BE2C (cell line): ENCODE measurements around the gene TSPAN14.

Source experiments
- DNase-seq: peaks from one replicate; pipeline ENCODE4 v3.0.0-alpha.2; 2020
- H3K27me3 ChIP-seq: fragments of 250-450 bp; sonication (Bioruptor Pico); 2 replicates; pipeline ENCODE4 v1.5.1; 2020; ENCODE audit warnings: mild to moderate bottlenecking
- H3K36me3 ChIP-seq: fragments of 250-450 bp; sonication (Bioruptor Pico); 2 replicates; pipeline ENCODE4 v1.5.1; 2020; ENCODE audit warnings: mild to moderate bottlenecking
- H3K4me1 ChIP-seq: fragments of 250-450 bp; sonication (Bioruptor Pico); 2 replicates; pipeline ENCODE4 v1.5.1; 2020
- H3K4me3 ChIP-seq: 2 replicates; pipeline ENCODE4 v1.5.1; 2011; ENCODE audit warnings: low read depth, low read length
- H3K9me3 ChIP-seq: fragments of 250-450 bp; sonication (Bioruptor Pico); 2 replicates; pipeline ENCODE4 v1.5.1; 2020
- TF ChIP-seq, protein P1 (sequence below): IDR thresholded peaks from 2 replicates; pipeline ENCODE4 v1.5.1; 2012; ENCODE audit warnings: mild to moderate bottlenecking, low read depth, low read length

Gene TSPAN14

DNA sequence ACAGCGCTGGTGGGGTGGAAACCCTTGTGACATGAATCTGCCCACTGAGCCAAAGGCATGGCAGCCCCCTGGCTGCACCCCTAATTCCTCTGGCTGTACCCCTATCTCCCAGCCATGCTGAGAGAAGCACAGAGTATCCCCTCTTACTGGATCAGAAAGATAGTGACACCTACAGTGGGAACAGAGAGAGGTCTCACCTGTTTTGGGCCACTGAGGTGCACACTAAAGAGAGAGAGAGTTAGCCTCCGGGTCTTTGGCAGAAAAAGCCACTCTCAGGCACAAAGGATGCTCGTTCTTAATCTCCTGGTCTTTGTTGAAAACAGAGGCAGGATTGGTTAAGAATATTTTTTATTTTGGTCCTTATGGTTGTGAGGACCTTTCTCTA, 11.3 kb downstream of the TSPAN14 start:
- no peaks in the 10 kb centered on the region for H3K36me3 ChIP-seq
- DNase-seq = no peak
- H3K4me1 ChIP-seq = peaks cover 12% of the 10 kb centered on the region
- no peaks in the 10 kb centered on the region for H3K9me3 ChIP-seq
- no peaks in the 10 kb centered on the region for H3K27me3 ChIP-seq
- TF ChIP-seq, protein P1, sequence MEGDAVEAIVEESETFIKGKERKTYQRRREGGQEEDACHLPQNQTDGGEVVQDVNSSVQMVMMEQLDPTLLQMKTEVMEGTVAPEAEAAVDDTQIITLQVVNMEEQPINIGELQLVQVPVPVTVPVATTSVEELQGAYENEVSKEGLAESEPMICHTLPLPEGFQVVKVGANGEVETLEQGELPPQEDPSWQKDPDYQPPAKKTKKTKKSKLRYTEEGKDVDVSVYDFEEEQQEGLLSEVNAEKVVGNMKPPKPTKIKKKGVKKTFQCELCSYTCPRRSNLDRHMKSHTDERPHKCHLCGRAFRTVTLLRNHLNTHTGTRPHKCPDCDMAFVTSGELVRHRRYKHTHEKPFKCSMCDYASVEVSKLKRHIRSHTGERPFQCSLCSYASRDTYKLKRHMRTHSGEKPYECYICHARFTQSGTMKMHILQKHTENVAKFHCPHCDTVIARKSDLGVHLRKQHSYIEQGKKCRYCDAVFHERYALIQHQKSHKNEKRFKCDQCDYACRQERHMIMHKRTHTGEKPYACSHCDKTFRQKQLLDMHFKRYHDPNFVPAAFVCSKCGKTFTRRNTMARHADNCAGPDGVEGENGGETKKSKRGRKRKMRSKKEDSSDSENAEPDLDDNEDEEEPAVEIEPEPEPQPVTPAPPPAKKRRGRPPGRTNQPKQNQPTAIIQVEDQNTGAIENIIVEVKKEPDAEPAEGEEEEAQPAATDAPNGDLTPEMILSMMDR = no peak
- no peak overlapping the region for H3K4me3 ChIP-seq

DNA sequence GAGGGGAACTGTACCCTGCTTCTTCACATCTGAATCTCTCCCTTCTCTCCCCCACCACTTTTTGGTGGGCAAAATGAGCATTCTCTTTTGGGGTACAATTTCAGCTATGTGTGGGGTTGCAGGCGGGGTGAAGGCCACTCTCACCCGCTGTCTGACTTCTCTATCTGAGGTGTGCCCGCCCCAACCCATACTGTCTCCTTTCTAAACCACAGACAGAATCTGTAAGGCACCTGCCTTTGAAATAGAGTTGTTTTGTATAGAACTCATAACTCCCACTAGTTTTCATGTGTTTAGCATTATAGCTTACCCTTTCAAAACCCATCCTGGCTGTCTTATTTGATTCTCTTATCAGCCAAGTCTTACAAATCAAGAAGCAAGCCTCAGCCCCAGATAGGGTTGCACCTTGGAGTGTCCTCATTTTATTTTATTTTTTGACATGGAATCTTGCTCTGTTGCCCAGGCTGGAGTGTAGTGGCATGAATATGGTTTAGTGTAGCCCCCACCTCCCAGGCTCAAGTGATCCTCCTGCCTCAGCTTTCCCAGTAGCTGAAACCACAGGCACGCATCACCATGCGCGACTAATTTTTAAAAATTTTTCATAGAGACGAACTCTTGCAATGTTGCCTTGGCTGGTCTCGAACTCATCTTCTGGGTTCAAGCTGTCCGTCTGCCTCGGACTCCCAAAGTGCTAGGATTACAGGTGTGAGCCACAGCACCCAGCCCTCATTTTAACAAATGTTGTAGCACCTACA, 11.9 kb downstream of the TSPAN14 start:
- H3K36me3 ChIP-seq = no peaks in the 10 kb centered on the region
- no peaks in the 10 kb centered on the region for H3K27me3 ChIP-seq
- H3K4me3 ChIP-seq = no peak overlapping the region
- TF ChIP-seq, protein P1 = no peak
- H3K9me3 ChIP-seq = no peaks in the 10 kb centered on the region
- H3K4me1 ChIP-seq = peaks cover 12% of the 10 kb centered on the region
- no peak for DNase-seq

DNA sequence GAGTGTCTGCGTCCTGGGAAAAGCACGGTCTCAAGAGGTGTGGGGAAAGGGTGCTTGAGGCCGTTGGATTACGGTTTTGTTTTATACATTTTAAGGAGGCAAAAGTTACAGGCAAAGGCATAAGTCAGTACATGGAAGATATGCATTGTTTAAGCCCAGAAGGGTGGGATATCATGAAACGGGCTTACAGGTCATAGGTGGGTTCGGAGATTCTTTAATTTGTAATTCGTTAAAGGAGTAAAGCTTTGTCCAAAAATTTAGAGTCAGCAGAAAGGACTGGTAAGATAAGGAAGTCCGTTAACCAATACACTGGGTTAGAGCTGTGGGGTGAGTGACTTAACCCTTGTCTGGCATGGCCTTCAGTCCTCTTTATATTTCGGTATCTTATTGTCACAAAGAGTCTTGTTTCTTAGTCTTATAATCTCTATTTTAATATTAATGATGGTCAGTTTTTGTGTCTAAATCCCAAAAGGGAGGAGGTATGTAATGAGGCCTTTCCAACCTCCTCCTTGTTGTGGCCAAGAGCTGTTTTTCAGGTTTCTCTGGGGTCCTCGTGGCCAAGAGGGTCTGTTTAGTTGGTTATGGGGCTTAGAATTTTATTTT, 12.7 kb downstream of the TSPAN14 start:
- H3K9me3 ChIP-seq = no peaks in the 10 kb centered on the region

DNA sequence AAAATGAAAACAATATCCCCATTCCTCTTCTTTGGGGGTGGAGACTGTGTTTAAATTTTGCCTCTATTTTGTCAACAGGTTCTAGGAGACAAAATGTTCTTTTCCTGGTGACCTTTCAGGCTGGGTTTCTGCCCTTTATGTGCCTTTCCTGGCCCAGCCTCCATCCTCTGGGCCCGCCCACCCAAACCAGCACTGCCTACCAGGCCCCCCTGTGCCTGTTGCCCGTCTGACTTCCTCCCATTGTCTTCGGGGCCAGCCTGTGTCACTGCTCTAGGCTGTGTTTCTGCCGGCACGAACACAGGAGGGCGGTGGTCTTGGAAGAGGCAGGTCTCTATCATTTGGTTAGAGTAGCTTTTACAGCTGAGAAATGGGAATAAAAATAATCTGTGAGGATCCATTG, 13.9 kb downstream of the TSPAN14 start:
- Histone ChIP-seq H3K4me3 (no peak overlapping the region), H3K4me1 (peaks cover 5% of the 10 kb centered on the region), H3K36me3 (no peaks in the 10 kb centered on the region), H3K9me3 (no peaks in the 10 kb centered on the region), H3K27me3 (no peaks in the 10 kb centered on the region)
- TF ChIP-seq, protein P1 = no peak
- peak; percentile 59 for DNase-seq

More for the DNA sequence above, 12.7 kb downstream of the TSPAN14 start:
- Histone ChIP-seq H3K4me1 (peaks cover 12% of the 10 kb centered on the region), H3K36me3 (no peaks in the 10 kb centered on the region), H3K27me3 (no peaks in the 10 kb centered on the region), H3K4me3 (no peak overlapping the region)
- DNase-seq = no peak
- TF ChIP-seq, protein P1 = no peak

DNA sequence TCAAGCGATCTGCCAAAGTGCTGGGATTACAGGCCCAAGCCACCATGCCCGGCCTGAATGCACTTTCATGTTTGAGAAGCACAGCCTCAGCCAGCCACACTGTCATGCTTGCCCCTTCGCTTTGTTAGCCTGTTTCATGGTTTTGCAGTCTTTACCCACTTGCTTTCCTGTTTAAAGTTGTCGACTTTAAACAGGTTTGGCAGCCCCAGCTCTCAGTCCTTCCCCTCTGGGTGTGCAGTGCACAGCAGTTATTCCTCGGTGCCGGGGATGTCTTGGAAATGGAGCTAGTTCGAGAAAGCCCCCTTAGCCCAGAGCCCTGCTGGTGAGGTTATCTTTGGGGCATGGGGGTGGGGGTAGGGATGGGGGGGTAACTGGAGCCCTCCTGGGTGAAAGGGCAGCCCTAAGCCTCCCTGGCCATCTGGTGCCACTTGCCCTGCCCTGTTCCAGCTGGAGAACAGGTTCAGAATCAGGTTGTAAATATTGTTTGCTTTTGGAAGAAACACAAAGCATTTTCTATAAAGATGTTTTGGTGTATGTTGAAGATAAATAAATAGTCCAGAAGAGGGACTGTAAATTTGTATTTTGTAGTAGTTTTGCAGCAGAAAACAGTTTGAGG, 14.8 kb downstream of the TSPAN14 start:
- no peaks in the 10 kb centered on the region; the same call in 1 of the 2 replicates for H3K4me1 ChIP-seq
- DNase-seq = no peak
- TF ChIP-seq, protein P1 = no peak
- H3K27me3 ChIP-seq = no peaks in the 10 kb centered on the region
- H3K9me3 ChIP-seq = no peaks in the 10 kb centered on the region
- H3K4me3 ChIP-seq = no peak overlapping the region
- no peaks in the 10 kb centered on the region for H3K36me3 ChIP-seq

DNA sequence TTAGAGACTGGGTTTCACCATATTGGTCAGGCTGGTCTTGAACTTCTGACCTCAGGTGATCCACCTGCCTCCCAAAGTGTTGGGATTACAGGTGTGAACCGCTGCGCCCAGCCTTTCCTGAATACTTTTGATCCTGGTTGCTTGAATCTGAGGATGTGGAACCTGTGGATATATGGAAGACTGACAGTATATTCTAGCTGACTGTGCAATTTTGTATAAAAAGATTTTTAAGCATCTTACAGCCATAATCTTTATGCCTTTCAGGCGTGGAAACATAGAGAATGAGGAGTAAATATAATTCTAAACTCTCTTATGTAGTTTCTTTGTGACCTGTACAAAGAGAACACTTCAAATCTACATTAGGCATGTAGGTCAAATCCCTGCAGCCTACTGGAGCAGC, 16.2 kb downstream of the TSPAN14 start:
- DNase-seq = no peak
- no peaks in the 10 kb centered on the region; the same call in 1 of the 2 replicates for H3K4me1 ChIP-seq
- no peaks in the 10 kb centered on the region for H3K36me3 ChIP-seq
- no peaks in the 10 kb centered on the region for H3K9me3 ChIP-seq
- H3K27me3 ChIP-seq = no peaks in the 10 kb centered on the region
- TF ChIP-seq, protein P1 = no peak
- H3K4me3 ChIP-seq = no peak overlapping the region
